Progenitor cell of endocrine pancreas (in vitro differentiated cells): ENCODE results near the gene GOLM1. TPM values are rescaled to one million over a fixed set of nuclear protein-coding genes. Genes with fewer than 3 reads are reported as not detected.
A peak's percentile ranks its signal among the peaks of the same experiment; 100 is the strongest.

Experiments used
- DNase-seq: peaks from one replicate; pipeline ENCODE4 v3.0.0; 2021; ENCODE audit warnings: low spot score; ENCODE audit not compliant: unreplicated experiment
- H3K27ac Mint-ChIP-seq: 2 replicates; pipeline ENCODE4 v1.8.0; 2021; ENCODE audit warnings: mild to moderate bottlenecking, moderate library complexity, mixed read lengths
- H3K27me3 Mint-ChIP-seq: 2 replicates; pipeline ENCODE4 v1.8.0; 2021; ENCODE audit warnings: mixed read lengths
- H3K36me3 Mint-ChIP-seq: 2 replicates; pipeline ENCODE4 v1.8.0; 2022; ENCODE audit warnings: mixed read lengths; ENCODE audit not compliant: insufficient read depth
- H3K4me1 Mint-ChIP-seq: 2 replicates; pipeline ENCODE4 v1.8.0; 2021; ENCODE audit warnings: low read depth, mixed read lengths
- H3K4me3 Mint-ChIP-seq: 2 replicates; pipeline ENCODE4 v1.8.0; 2021; ENCODE audit warnings: low read depth, mild to moderate bottlenecking, moderate library complexity, mixed read lengths
- H3K9me3 Mint-ChIP-seq: 2 replicates; pipeline ENCODE4 v1.8.0; 2021; ENCODE audit warnings: low read depth, mixed read lengths
- total RNA-seq: library from RNA; stranded (reverse); gene quantifications from 2 replicates; pipeline ENCODE4 v1.2.1, GENCODE V29; 2021
- TF ChIP-seq, protein P1 (sequence below): fragments of 200-600 bp; sonication (generic); IDR thresholded peaks from one replicate; pipeline ENCODE4 v1.5.0; 2021; ENCODE audit warnings: antibody characterized with exemption, mild to moderate bottlenecking; ENCODE audit not compliant: unreplicated experiment

Gene GOLM1
- total RNA-seq, 1 donor from 2014 or later, result 104 TPM

DNA sequence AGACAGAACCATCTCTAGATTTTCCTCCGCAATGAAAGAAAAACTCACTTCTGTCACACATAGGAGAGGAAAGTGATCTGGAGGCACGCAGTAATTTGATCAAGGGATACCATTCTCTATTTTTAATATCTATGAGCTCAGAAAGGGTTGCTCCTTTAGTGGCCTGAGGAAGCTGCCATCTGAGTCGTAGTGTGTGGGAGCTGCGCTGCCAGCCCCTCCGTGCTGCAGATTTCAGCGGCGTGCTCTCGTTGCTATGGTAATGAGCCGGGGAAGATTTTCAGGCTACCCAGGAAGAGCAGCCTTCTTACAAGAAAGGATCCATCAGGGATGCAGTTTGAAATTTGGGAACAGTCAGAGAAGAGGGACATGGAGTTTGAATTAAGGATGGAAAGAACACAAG is 17.1 kb upstream of the GOLM1 start:
- Mint-ChIP-seq H3K27me3 (peaks cover 36% of the 10 kb centered on the region), H3K27ac (no peak overlapping the region), H3K4me3 (no peak overlapping the region), H3K36me3 (no peaks in the 10 kb centered on the region), H3K4me1 (peaks cover 12% of the 10 kb centered on the region), H3K9me3 (no peaks in the 10 kb centered on the region)
- DNase-seq, result no peak
- TF ChIP-seq, protein P1, sequence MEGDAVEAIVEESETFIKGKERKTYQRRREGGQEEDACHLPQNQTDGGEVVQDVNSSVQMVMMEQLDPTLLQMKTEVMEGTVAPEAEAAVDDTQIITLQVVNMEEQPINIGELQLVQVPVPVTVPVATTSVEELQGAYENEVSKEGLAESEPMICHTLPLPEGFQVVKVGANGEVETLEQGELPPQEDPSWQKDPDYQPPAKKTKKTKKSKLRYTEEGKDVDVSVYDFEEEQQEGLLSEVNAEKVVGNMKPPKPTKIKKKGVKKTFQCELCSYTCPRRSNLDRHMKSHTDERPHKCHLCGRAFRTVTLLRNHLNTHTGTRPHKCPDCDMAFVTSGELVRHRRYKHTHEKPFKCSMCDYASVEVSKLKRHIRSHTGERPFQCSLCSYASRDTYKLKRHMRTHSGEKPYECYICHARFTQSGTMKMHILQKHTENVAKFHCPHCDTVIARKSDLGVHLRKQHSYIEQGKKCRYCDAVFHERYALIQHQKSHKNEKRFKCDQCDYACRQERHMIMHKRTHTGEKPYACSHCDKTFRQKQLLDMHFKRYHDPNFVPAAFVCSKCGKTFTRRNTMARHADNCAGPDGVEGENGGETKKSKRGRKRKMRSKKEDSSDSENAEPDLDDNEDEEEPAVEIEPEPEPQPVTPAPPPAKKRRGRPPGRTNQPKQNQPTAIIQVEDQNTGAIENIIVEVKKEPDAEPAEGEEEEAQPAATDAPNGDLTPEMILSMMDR, result no peak

DNA sequence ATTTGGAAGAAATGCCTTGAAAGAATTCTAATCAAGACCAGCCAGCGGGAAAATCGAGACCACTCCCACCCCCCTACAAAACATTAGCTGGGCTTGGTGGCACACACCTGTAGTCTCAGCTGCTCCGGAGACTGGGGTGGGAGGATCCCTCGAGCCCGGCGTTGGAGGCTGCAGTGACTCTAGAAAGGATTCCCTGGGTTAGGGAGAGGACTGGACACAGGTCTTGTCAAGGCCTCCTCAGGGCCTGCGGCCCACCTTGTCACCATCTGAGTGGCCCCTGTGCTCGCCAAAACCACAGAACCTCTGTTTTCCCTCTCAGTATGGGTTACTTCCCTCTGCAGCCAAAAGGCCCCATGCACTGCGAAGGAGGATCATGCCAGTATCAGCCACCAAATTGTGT is 16.5 kb upstream of the GOLM1 start:
- H3K4me1 Mint-ChIP-seq, result peaks cover 12% of the 10 kb centered on the region
- no peaks in the 10 kb centered on the region for H3K9me3 Mint-ChIP-seq
- no peak overlapping the region for H3K4me3 Mint-ChIP-seq
- peaks cover 36% of the 10 kb centered on the region for H3K27me3 Mint-ChIP-seq
- no peaks in the 10 kb centered on the region for H3K36me3 Mint-ChIP-seq
- TF ChIP-seq, protein P1, result no peak
- no peak overlapping the region for H3K27ac Mint-ChIP-seq
- no peak for DNase-seq

DNA sequence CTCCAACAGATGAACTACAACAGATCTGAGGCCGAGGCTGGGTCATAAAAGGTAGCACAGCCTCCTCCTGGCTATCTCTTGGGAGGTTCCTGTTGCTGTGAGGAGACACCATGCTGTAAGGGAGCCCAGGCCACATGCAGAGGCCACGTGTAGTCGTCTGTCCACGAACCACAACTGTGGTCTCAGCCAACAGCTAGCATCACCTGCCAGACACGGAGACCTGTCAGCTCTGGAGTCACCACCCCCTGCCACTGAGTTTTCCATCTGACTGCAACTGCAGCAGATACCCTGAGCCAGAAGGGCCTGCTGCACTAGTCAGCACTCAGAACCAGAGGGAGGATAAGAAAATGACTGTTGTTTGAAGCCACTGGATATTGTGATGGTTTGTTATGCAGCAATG is 12.7 kb upstream of the GOLM1 start:
- TF ChIP-seq, protein P1, result no peak
- peaks cover 25% of the 10 kb centered on the region for H3K27me3 Mint-ChIP-seq
- no peaks in the 10 kb centered on the region for H3K36me3 Mint-ChIP-seq
- no peak overlapping the region for H3K4me3 Mint-ChIP-seq
- peaks cover under 1% of the 10 kb centered on the region for H3K9me3 Mint-ChIP-seq
- no peak overlapping the region for H3K27ac Mint-ChIP-seq
- H3K4me1 Mint-ChIP-seq, result peaks cover 6% of the 10 kb centered on the region
- no peak for DNase-seq

DNA sequence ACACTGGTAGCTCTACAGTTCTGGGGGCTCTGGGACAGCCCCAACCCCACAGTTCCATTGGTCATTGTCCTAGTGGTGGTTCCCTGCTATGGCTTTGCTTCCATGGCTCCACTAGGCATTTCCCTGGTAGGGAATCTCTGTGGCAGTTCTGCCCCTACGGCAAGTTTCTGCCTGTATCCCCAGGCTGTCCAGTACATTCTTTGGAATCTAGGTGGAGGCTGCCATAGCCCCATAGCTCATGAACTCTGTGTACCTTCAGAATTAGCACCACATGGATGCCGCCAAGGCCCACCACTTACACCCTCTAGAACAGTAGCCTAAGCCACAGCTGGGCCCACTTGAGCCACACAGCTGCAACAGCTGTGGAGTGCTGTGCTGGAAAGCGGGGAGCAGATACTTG is 3.3 kb upstream of the GOLM1 start:
- no peak for DNase-seq
- Mint-ChIP-seq H3K27me3 (peaks cover 40% of the 10 kb centered on the region), H3K4me1 (peaks cover 15% of the 10 kb centered on the region), H3K36me3 (no peaks in the 10 kb centered on the region), H3K4me3 (no peak overlapping the region), H3K27ac (no peak overlapping the region), H3K9me3 (peaks cover 3% of the 10 kb centered on the region)
- TF ChIP-seq, protein P1, result no peak

DNA sequence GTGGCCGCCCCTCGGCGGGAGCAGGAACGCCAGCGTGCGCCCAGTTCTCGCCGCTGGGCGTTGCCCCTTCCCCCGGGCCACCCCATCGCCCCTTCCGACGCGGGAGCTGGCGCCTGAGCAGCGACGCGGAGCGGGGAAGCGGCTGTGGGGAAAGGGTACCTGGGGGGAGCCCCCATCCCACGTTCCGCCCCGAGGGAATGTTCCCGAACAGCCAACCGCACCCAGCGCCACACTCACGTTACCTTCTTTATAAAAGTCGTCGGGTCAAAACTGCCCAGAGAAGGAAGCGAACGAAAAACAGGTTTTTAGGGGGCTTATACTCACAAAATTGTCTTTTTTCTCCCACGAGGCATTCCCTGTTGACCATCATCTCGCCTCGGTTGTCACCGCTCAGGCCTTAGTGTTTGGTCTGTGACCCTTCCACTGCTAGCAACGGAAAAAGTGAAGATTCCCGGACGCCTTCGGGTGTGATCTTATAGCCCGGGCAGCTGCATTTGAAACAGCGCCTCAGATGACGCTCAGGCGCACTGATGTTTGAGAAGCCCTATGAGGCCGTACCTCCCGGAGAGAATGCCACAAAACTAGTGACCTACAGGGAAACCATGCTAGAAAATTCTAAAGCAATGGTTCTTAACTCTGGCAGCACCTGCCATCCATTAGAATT is 475 bp upstream of the GOLM1 start:
- Mint-ChIP-seq H3K4me3 (peak overlapping the region; percentile 82), H3K9me3 (no peaks in the 10 kb centered on the region), H3K4me1 (peaks cover 21% of the 10 kb centered on the region), H3K27ac (peak overlapping the region; percentile 92), H3K27me3 (peaks cover 50% of the 10 kb centered on the region), H3K36me3 (no peaks in the 10 kb centered on the region)
- TF ChIP-seq, protein P1, result peak; percentile 7
- DNase-seq, result no peak
